IMR-90 (cell line): ENCODE data around the gene MFSD6L. TPM values are rescaled to one million over a fixed set of nuclear protein-coding genes. Genes with fewer than 3 reads are reported as not detected.

Source experiments
- ATAC-seq: fragments of 200-7000 bp; cut with Tn5 transposase; 2 replicates; pipeline ENCODE4 v1.9.1; 2020; ENCODE audit warnings: low read depth, mild to moderate bottlenecking, moderate library complexity
- BruUV-seq: library from RNA; stranded (reverse); fragments of 400-500 nt; replicated peaks from 2 replicates; lab custom pipeline; 2021; lab: Mats Ljungman, UMichigan
- CTCF ChIA-PET: fragments of 300-600 bp; formaldehyde crosslinking; extraction: SDS; loops from one replicate; lab custom pipeline; 2021; ENCODE audit warnings: antibody characterized with exemption; lab: Yijun Ruan, JAX
- POLR2A ChIA-PET: fragments of 300-600 bp; sonication (Branson Sonifier 250); formaldehyde crosslinking; loops from one replicate; lab custom pipeline; 2022; ENCODE audit warnings: antibody characterized with exemption; ENCODE audit not compliant: unreplicated experiment; lab: Charles Lee
- DNase-seq: peaks from one replicate; pipeline ENCODE4 v3.0.0; 2013
- H2AFZ ChIP-seq: replicated peaks from 2 replicates; pipeline ENCODE3; 2013; ENCODE audit warnings: low read length, mild to moderate bottlenecking; ENCODE audit not compliant: poor library complexity
- H2AK5ac ChIP-seq: 2 replicates; pipeline ENCODE4 v1.6.1; 2013; ENCODE audit warnings: low read depth, low read length, inconsistent platforms
- H2AK9ac ChIP-seq: replicated peaks from 2 replicates; pipeline ENCODE3; 2013; ENCODE audit warnings: mild to moderate bottlenecking, low read depth, low read length, moderate library complexity; ENCODE audit not compliant: poor library complexity
- H2BK120ac ChIP-seq: 2 replicates; pipeline ENCODE4 v1.6.1; 2013; ENCODE audit warnings: low read depth, low read length, inconsistent platforms
- H2BK15ac ChIP-seq: 3 replicates; pipeline ENCODE4 v1.6.1; 2013; ENCODE audit warnings: low read depth, low read length, inconsistent platforms
- H2BK20ac ChIP-seq: 2 replicates; pipeline ENCODE4 v1.6.1; 2013; ENCODE audit warnings: low read depth, mild to moderate bottlenecking, inconsistent platforms, low read length, moderate library complexity
- H2BK5ac ChIP-seq: 2 replicates; pipeline ENCODE4 v1.6.1; 2013; ENCODE audit warnings: mild to moderate bottlenecking, low read depth, low read length, inconsistent platforms; ENCODE audit not compliant: poor library complexity, severe bottlenecking
- H3K14ac ChIP-seq: replicated peaks from 2 replicates; pipeline ENCODE4 v1.6.1; 2013; ENCODE audit warnings: low read depth, low read length, inconsistent platforms
- H3K18ac ChIP-seq: 2 replicates; pipeline ENCODE4 v1.6.1; 2013; ENCODE audit warnings: low read depth, low read length, control low read depth
- H3K23ac ChIP-seq: 2 replicates; pipeline ENCODE4 v1.6.1; 2013; ENCODE audit warnings: low read depth, low read length, inconsistent platforms
- H3K27ac ChIP-seq: 2 replicates; pipeline ENCODE4 v1.5.1; 2013; ENCODE audit warnings: mild to moderate bottlenecking, control low read depth, low read length; ENCODE audit not compliant: insufficient read depth
- H3K27me3 ChIP-seq: 2 replicates; pipeline ENCODE4 v1.6.1; 2013; ENCODE audit warnings: low read length; ENCODE audit not compliant: control insufficient read depth, insufficient read depth
- H3K36me3 ChIP-seq: 2 replicates; pipeline ENCODE4 v1.6.1; 2013; ENCODE audit warnings: low read length, mixed read lengths; ENCODE audit not compliant: control insufficient read depth, insufficient read depth
- H3K4ac ChIP-seq: 2 replicates; pipeline ENCODE4 v1.6.1; 2013; ENCODE audit warnings: low read depth, low read length, inconsistent platforms
- H3K4me1 ChIP-seq: 2 replicates; pipeline ENCODE4 v1.6.1; 2013; ENCODE audit warnings: low read length, mixed read lengths; ENCODE audit not compliant: control insufficient read depth, insufficient read depth
- H3K4me2 ChIP-seq: 2 replicates; pipeline ENCODE4 v1.6.1; 2013; ENCODE audit warnings: low read depth, mild to moderate bottlenecking, control low read depth, low read length, moderate library complexity
- H3K4me3 ChIP-seq: 2 replicates; pipeline ENCODE4 v1.5.1; 2013; ENCODE audit warnings: low read depth, mild to moderate bottlenecking, control low read depth, low read length, moderate library complexity; ENCODE audit not compliant: insufficient read depth
- H3K56ac ChIP-seq: 2 replicates; pipeline ENCODE4 v1.6.1; 2013; ENCODE audit warnings: low read length, inconsistent platforms; ENCODE audit not compliant: insufficient read depth; ENCODE audit errors: extremely low read depth
- H3K79me1 ChIP-seq, 2 experiments: 2 replicates each; pipeline ENCODE4 v1.6.1; 2013; ENCODE audit warnings: low read length in 2 of 2, inconsistent platforms in 1 of 2, low read depth in 1 of 2
- H3K9ac ChIP-seq: 2 replicates; pipeline ENCODE4 v1.6.1; 2013; ENCODE audit warnings: low read depth, low read length, control low read depth
- H3K9me1 ChIP-seq: 2 replicates; pipeline ENCODE4 v1.6.1; 2013; ENCODE audit warnings: low read length, inconsistent platforms; ENCODE audit not compliant: insufficient read depth
- H3K9me3 ChIP-seq: 2 replicates; pipeline ENCODE4 v1.6.1; 2013; ENCODE audit warnings: low read length; ENCODE audit not compliant: control insufficient read depth, insufficient read depth
- H4K20me1 ChIP-seq: 2 replicates; pipeline ENCODE4 v1.6.1; 2013; ENCODE audit warnings: low read length, inconsistent platforms; ENCODE audit not compliant: insufficient read depth
- H4K5ac ChIP-seq: 2 replicates; pipeline ENCODE4 v1.6.1; 2013; ENCODE audit warnings: mild to moderate bottlenecking, low read depth, low read length, control low read depth
- H4K8ac ChIP-seq, 2 experiments: 2 replicates each; pipeline ENCODE4 v1.6.1; 2013; ENCODE audit warnings: low read depth in 2 of 2, low read length in 2 of 2, control low read depth in 1 of 2, inconsistent platforms in 1 of 2
- H4K91ac ChIP-seq: 2 replicates; pipeline ENCODE4 v1.6.1; 2013; ENCODE audit warnings: low read depth, low read length, inconsistent platforms; ENCODE audit not compliant: insufficient read depth
- CHD1 ChIP-seq: IDR thresholded peaks from 2 replicates; pipeline ENCODE4 v1.6.1; 2012; ENCODE audit warnings: low read depth, low read length, improper control_type of control experiment
- MAZ ChIP-seq: IDR thresholded peaks from 2 replicates; pipeline ENCODE4 v1.6.1; 2012; ENCODE audit warnings: low read depth, mild to moderate bottlenecking, low read length, improper control_type of control experiment, moderate library complexity, borderline replicate concordance
- RAD21 ChIP-seq: IDR thresholded peaks from 2 replicates; pipeline ENCODE4 v1.6.1; 2012; ENCODE audit warnings: low read length, improper control_type of control experiment
- RCOR1 ChIP-seq: IDR thresholded peaks from 2 replicates; pipeline ENCODE4 v1.6.1; 2012; ENCODE audit warnings: mild to moderate bottlenecking, low read length, improper control_type of control experiment; ENCODE audit not compliant: insufficient replicate concordance
- SMC3 ChIP-seq: fragments of 150-350 bp; IDR thresholded peaks from 2 replicates; pipeline ENCODE4 v1.6.1; 2016; ENCODE audit warnings: low read depth, mild to moderate bottlenecking, antibody characterized with exemption, low read length, moderate library complexity
- WGBS, 2 experiments: methylation state at CpG; one replicate each; pipeline versions ENCODE4 v1.1.5 to v1.1.7; 2013; ENCODE audit warnings: missing lambda C conversion rate in 2 of 2; ENCODE audit not compliant: insufficient read length in 1 of 2; ENCODE audit errors: extremely low coverage in 2 of 2; 5-methylcytosine and 5-hydroxymethylcytosine counted together
- dilution Hi-C: fragments of 300-500 bp; cut with HindIII; formaldehyde crosslinking; loops from one replicate; pipeline ENCODE4 v1.14.3; 2018; ENCODE audit warnings: low sequenced_read_pairs; ENCODE audit not compliant: unreplicated experiment
- in situ Hi-C: fragments of 300-500 bp; cut with MboI; formaldehyde crosslinking; loops from 3 replicates; pipeline ENCODE4 v1.14.3; 2019; ENCODE audit warnings: low sequenced_read_pairs, inconsistent platforms, mixed read lengths
- intact Hi-C: fragments of 100-400 bp; cut with micrococcal nuclease; formaldehyde crosslinking; loops from 2 replicates; pipeline ENCODE4 v1.10.0; 2022
- polyA plus RNA-seq, 3 experiments: library from polyadenylated mRNA; depleted of rRNA; stranded (reverse); fragments of >200 nt; gene quantifications; 2 replicates each; pipeline ENCODE4 v1.2.3, GENCODE V29; 2012; ENCODE audit warnings: low replicate concordance in 1 of 3
- total RNA-seq: library from RNA; depleted of rRNA; stranded (reverse); fragments of >200 nt; gene quantifications from 2 replicates; pipeline ENCODE4 v1.2.3, GENCODE V29; 2012
- TF ChIP-seq, protein P1 (sequence below): fragments of 150-350 bp; IDR thresholded peaks from 2 replicates; pipeline ENCODE4 v1.6.1; 2016; ENCODE audit warnings: low read depth, mild to moderate bottlenecking, low read length, moderate library complexity, borderline replicate concordance

Gene MFSD6L
- total and polyA plus RNA-seq, 2 of the 4 experiments (the other 2 are of a cell fraction): not detected

DNA sequence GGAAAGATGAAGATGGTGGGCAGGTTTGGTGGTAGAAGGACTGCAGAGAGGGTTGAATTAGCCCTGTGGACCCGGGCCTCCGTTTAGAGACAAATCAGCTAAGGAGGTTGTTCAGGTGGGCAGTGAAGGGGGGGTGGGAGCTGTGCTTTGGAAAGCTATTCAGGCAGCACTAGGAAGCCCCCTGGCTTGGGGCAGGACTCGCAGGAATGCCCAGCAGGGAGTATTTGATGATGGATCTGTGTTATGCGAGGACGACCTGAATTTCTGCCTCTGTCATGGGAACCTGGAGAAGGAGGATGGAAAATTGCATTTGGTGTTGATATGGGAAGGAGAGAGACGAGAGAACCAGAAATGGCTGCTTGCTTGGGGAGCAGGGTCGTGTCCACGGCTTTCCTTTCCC lies 44.3 kb downstream of the MFSD6L start:
- H3K4me3 ChIP-seq: no peak overlapping the region
- H2BK20ac ChIP-seq: no peak overlapping the region
- H3K36me3 ChIP-seq: no peaks in the 10 kb centered on the region
- no peak overlapping the region for H2BK5ac ChIP-seq
- H3K4ac ChIP-seq: no peak overlapping the region
- no TSS peak for BruUV-seq
- ATAC-seq (no peak), DNase-seq (no peak)
- CTCF ChIA-PET: no interaction called here
- 77% methylated on average over 4 of the region's 8 CpGs; no CpG with 5 or more reads in 1 of the 2 experiments for WGBS, 2 experiments
- H4K8ac ChIP-seq: no peak overlapping the region
- H2BK15ac ChIP-seq: no peak overlapping the region
- H2AFZ ChIP-seq: no peak overlapping the region
- H3K4me2 ChIP-seq: no peak overlapping the region
- no peak overlapping the region for H3K9ac ChIP-seq
- intact Hi-C loops (loop anchor here (1.0 kb wide), 1 partner anchor 140 kb away; no protein-coding TSS in a partner anchor), in situ Hi-C loops (loop anchor here (10.0 to 25.0 kb wide), 2 partner anchors 340 to 668 kb away; partner anchors contain the start of gene ALOX12B), dilution Hi-C loops (no loop called here)
- no peaks in the 10 kb centered on the region for H3K9me1 ChIP-seq
- no peaks in the 10 kb centered on the region for H3K4me1 ChIP-seq
- no peaks in the 10 kb centered on the region for H3K9me3 ChIP-seq
- no peak overlapping the region for H3K27ac ChIP-seq
- H3K14ac ChIP-seq: no peak overlapping the region
- H2AK9ac ChIP-seq: no peak overlapping the region
- no peak overlapping the region for H4K5ac ChIP-seq
- H3K23ac ChIP-seq: no peak overlapping the region
- H4K91ac ChIP-seq: no peak overlapping the region
- peaks cover 26% of the 10 kb centered on the region for H3K27me3 ChIP-seq
- H2AK5ac ChIP-seq: no peak overlapping the region
- H3K18ac ChIP-seq: no peak overlapping the region
- H4K20me1 ChIP-seq: no peaks in the 10 kb centered on the region
- H3K56ac ChIP-seq: no peak overlapping the region
- no peaks in the 10 kb centered on the region for H3K79me1 ChIP-seq
- no peak overlapping the region for H2BK120ac ChIP-seq
- POLR2A ChIA-PET: no interaction called here
- TF ChIP-seq, protein P1, sequence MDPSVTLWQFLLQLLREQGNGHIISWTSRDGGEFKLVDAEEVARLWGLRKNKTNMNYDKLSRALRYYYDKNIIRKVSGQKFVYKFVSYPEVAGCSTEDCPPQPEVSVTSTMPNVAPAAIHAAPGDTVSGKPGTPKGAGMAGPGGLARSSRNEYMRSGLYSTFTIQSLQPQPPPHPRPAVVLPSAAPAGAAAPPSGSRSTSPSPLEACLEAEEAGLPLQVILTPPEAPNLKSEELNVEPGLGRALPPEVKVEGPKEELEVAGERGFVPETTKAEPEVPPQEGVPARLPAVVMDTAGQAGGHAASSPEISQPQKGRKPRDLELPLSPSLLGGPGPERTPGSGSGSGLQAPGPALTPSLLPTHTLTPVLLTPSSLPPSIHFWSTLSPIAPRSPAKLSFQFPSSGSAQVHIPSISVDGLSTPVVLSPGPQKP: no peak
- TF ChIP-seq CHD1: no peak
- no peak for TF ChIP-seq RAD21
- no peak for TF ChIP-seq SMC3
- TF ChIP-seq RCOR1: no peak
- no peak for TF ChIP-seq MAZ
